ENCODE measurements around the gene CCSER1.

- no peak for TF ChIP-seq ZNF114 (CRISPR knock-in tag; IDR thresholded peaks at IDR 0.05)
- TF ChIP-seq CTCF (conservative IDR thresholded peaks at IDR 0.05; ENCODE audit: low read depth in 2 of 2): no peak
- TF ChIP-seq EZH2 (IDR thresholded peaks at IDR 0.05; ENCODE audit: low read depth, unreplicated experiment): no peak
- TF ChIP-seq POLR2AphosphoS5 (IDR thresholded peaks at IDR 0.05; ENCODE audit: low read depth): no peak
- TF ChIP-seq EZH2phosphoT487 (IDR thresholded peaks at IDR 0.05; ENCODE audit: unreplicated experiment): no peak
- TF ChIP-seq STAT1 (IDR thresholded peaks at IDR 0.05; ENCODE audit: unreplicated experiment): no peak
Observed at GRCh38 chr4:90280954-90281353, 153.8 kb downstream of the CCSER1 start.
